GM19193 (cell line): ENCODE measurements around the gene SGK1.

Source experiments
- POLR2A ChIP-seq: IDR thresholded peaks from 4 replicates; pipeline ENCODE4 v1.6.1; 2011; ENCODE audit not compliant: insufficient read depth, insufficient read length; ENCODE audit errors: extremely low read depth

The SGK1 gene

DNA sequence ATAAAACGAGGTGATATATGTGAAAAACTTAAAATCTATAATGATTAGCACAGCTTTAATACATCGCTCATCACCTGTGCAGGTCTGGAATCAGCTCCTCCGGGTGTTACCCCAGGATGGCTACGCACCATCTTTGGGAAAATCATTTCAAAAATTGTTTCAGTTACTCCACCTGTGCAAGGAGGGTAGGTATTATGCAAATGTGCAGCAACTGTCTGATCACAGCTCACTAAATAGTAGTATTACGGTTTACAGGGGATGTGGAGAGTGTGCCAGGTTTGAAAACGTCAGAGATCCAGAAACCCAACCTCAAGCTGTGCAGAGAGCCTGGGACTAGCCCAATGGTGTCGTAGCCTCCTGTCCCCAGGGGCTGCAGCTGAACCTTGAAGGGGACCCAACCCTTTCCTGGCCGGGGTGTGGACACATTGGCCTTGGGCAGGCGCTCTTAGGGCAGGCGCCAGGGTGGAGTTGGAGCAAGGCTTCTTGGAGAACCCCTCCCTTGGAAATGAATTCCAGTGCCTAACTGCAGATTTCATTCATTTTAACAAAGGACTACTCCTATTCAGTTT is 24.2 kb upstream of the SGK1 start:
- no peak for TF ChIP-seq POLR2A

DNA sequence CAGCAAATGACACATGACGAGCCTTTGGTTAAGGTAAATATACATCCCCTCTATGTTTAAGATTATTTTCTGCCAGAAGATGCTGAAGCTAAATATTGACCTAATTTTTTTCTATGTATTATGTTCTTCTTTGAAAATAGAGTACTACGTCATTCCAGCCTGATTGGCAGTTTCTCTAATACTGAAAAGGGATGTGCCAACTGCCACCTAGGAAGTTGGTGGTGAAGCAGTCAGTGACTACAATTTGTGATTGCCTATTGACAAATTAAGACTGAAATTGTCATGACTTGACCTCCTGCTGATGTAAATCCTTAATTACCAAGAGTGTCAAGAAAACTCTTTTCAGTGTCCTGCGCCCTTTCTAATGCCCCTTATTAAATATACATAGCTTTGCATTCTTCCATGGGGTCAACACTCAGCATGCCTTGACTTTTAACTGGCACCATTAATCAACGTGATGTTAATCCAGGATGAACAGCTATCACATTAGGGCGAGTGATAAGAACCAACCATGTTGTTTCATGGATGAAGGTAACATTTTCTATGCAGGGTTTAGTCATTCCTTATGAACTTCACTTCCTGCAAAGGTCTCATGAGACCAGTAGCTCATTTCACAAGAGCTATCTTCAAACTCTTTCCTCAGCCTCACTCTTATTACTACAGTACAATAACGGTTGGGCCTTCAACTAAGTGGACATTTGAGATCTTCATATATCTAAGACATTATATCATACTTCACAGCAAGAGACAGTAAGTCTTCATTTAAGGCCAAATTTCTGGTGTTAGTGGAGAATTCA is 22.5 kb upstream of the SGK1 start:
- TF ChIP-seq POLR2A = no peak

DNA sequence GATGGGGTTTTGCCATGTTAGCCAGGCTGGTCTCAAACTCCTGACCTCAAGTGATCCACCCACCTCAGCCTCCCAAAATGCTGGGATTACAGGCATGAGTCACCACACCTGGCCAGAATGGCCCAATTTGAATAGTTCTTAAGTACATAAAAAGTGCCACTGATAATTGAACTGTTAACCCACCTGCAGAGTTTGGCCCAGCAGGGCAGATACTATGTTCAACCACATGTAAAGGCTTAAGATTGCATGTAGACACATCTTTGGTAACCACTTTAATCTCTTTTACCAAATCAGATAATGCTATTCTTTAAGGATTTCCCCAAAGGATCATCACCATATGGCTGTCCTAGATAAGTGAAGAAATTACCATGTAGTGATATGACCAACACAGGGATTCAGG is 21.3 kb upstream of the SGK1 start:
- no peak for TF ChIP-seq POLR2A

DNA sequence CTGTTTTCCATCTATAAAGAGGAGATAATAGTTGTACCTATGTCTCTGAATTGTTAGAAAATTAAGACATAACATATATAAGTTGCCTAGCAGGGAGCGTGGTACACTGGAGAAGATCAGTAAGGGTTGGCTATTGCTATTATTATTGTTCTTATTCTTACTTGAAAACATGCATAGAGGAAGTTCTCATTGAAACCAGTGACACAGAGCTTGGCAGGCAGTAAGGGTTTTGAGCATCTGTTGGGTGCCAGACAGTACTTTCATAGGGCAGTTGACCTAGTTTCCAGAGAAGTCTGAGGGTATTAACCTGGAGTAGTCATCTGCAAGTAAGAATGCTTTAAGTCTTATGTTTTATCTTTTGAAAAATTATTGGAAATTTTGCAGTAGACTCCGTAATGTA is 13.3 kb upstream of the SGK1 start:
- TF ChIP-seq POLR2A = no peak

DNA sequence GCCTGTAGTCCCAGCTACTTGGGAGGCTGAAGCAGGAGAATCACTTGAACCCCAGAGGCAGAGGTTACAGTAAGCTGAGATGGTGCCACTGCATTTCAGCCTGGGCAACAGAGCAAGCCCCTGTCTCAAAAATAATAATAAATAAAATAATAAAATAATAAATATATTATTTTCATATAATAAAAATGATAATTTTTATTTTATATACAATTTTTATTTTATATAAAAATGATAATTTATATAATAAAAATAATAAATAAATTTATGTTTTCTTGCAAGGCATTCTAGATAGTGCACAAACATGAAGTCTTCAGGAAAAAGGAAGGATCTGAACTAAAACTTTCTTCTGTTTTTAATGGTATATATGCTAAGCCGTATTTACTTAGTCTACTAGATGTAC is 12.6 kb upstream of the SGK1 start:
- no peak for TF ChIP-seq POLR2A

DNA sequence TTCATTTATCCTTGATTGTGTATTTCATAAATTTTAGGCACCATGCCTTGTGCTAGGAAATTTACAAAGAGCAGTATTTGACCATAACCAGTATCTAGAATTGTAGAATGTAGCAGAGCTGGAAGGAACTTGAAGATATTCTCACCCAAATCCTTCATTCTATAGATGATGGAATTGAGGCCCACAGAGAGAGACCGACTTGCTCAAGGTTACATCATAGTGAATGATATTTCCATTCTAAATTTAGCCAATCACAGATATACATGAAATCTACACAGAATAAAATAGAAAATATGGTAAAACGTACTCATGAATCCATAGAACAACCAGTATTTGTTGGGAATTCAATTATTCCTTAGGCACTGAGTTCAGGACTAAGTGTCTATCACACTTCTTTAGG is 10.9 kb upstream of the SGK1 start:
- TF ChIP-seq POLR2A = no peak

DNA sequence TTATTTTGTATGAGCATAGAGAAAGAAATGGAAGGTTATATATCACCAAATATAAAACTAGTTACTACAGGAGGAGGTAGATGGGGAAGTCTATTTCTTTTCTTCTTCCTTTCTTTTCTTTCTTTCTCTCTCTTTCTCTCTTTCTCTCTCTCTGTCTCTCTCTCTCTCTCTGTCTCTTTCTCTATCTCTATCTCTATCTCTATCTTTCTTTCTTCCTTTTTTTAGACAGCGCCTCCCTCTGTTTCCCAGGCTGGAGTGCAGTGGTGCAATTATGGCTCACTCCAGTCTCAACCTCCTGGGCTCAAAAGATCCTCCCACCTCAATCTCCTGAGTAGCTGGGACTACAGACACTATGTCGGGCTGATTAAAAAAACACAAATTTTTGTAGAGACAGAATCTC is 10.2 kb upstream of the SGK1 start:
- TF ChIP-seq POLR2A = no peak

DNA sequence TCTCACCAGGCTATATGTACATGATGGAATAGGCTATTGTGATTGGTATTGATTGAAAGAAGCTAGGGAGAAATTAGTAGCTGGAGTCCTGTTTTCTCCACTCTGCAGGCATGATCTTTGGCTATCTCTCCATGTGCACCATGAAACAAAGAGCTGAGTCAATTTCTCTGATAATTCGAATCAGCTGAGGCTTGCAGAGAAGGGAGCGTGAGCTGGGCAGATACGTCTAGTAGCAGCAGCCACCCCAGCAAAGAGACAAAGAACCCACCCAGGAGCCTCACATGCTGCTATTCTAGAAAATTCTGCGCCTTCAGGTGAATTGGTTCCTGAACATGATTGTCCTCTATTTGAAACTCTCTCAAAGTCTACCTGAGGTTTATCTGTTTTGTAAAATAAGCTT is 6.9 kb upstream of the SGK1 start:
- no peak for TF ChIP-seq POLR2A

DNA sequence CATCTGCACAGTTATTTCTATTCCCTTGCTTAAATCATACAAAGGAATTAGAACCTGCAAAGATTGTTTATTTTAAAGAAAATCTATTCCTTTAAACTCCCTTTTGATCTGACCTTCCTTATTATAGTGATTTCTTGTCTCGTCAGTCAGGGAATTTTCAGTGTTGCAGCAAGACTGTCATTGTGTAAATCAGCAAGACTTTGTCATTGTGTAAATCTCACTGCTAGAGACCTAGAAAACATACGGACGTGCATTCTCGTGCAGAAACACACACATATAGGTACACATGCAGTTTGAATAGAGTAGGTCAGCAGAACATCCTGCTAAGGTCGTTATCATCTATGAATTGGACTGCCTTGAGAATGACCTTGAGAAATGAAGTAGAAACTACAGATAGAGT is 6.2 kb upstream of the SGK1 start:
- no peak for TF ChIP-seq POLR2A

DNA sequence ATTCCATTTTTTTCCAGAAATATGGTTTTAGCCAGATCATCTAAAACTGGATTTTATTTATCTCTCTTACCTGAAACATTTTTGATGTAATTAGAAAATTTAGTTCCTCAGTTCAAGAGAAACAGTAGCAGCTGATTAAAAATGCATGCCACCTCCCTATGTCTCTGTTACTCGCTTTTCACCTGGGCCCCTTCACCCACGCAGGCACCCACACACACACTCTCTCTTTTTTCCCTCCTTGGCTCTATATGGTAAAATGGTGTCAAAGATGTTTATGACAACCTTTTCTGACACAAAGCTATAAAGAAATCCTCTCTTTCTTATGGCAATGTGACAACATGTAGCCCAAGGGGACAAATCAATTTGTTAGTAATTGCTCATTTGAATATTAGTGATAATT is 5.8 kb upstream of the SGK1 start:
- no peak for TF ChIP-seq POLR2A

DNA sequence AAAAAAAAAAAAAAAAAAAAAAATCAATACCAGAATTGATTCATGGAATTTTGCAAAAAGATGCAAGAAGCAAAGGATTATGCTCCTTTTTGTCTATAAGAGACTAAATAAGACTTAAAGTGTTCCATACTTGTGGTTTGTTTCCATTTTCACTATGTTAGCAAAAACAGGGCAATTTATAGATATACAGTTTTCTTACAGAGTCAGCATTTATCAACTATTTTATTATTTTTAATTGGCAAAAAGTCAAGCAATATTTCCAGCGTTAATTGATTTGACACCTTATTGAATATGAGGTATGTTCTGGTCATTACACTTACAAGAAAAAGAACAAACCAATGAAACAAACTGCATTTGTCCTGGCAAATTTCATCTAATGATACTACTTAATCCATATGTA is 5.4 kb upstream of the SGK1 start:
- TF ChIP-seq POLR2A = no peak

DNA sequence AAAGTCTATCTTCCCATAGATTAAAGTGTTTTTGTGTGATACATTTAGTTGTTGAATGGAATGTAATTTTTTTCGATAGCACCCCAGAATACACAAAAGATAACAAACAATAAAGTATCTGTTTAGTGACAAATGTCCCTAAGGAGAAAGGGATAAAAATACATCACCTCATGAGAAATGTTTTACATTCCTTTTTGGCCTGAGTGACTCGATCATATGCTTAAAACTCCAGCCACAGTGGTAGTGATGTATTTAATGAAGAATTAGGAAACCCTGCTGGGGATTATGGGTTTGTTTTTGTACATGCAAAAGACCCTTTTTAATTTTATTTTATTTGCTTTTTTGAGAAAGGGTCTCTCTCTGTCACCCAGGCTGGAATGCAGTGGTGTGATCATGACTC is 4.3 kb upstream of the SGK1 start:
- TF ChIP-seq POLR2A = no peak

DNA sequence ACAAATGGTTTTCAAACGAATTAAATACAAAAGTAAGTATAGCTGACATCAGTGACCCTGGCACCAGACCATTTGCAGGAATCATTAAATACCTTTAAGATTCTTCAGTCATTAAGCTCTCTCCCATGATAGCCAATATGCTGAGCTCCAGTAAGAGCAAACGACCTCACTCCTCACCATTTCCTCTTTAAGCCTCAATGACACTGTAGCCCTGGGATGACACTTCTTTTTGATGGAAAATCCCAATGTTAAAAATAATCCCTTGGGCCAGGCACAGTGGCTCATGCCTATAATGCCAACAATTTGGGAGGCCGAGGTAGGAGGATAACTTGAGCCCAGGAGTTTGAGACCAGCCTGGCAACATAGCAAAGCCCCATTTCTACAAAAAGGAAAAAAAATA is 3.3 kb upstream of the SGK1 start:
- TF ChIP-seq POLR2A = no peak

DNA sequence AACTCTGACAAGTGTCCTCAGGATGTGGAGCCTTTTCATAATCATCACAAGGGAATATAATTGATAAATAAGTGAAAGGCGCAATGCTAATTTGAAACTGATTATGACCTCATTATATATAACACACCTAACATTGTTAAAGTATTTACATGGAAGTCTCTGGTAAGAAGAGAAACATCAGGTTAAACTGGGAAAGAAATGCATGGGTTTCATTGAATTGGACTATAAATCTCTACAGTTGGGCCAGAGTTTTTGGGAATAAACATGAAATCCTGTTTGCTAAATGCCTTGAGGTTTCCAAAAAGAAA is 1.0 kb upstream of the SGK1 start:
- TF ChIP-seq POLR2A = no peak

DNA sequence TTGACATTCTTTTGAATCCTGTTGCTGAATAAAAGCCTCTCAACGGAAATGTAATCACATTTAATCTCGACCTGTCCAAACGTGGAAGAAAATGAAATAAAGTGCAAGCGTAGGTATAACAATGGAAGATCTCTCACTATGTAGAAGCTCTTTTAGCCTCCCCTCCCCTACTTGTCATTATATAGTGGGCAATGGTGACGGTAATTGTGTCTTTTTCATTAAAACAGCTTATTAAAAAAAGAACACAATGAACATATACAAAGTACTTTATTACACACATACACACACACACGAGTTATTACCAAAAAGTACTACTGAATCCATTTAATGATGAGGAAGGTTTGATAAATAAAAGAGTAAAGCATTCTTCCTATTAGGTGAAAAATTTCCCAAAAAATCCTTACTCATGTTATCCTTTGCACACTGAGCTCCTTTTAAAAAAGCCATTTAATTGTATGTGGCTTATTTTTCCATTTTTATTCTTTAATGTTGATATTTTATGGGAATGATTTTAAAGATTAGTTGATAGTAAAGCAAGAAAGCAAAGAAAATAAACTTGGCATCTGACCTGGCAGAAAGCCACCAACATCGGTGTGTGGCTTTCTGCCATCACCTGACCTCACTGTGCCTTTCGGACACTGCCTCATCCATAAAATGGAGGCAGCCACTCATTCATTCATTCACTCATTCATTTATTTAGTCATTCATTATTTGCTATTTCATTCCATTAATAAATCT is 493 bp upstream of the SGK1 start:
- TF ChIP-seq POLR2A = no peak

DNA sequence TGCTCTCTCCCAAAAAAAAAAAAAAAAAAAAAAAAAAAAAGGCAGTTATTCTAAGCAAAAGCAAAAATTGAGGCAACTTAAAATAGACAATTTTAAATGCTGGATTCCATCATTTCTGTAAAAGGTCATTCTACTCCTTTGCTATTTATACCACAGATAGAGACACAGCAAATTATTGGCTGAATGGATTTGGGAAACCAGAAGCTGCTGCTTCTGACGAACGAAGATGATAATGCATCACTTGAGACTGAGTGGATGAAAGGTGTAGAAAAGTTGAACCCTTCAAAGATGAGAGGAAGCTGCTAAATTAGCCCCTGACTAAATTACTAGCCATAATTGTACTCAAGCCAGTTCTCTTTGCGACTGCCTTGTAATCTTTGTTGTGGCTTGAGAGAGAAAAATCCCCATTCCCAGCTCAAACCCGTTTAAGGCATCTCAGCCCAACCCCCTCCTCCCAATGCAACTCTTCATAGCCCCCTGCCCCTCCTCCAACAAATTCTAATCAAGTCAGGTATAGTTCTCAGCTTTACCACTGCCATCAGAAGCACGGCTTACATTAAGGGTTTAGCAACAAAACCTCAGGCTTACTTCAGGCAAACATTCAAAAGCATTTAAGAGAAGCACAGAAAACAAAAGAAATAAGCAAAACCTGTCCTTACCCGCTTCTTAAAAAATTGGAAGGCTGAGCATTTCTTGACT is 1.0 kb downstream of the SGK1 start:
- TF ChIP-seq POLR2A = no peak

DNA sequence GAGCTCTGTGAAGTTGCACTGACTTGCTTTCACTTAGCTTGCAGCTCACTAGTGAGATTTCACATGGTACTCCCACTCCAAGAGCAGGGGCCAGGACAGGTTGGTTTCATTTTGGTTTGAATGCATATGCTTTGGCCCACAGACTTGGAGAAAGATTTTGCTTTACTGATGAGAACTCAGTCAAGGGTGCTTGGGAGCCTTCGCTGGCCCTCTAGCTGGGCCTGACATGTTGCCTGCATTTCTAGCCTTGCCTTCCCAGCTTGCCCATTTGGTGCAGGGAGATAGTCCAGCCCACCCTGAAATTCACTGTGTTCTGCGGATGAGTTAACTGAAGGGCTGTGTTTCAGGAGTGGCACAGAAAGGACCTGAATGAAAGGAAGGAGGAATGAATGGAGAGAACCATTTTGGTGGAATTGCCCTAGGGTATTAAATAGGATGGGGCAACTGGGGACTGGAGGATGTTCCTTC is 1.9 kb downstream of the SGK1 start:
- no peak for TF ChIP-seq POLR2A

DNA sequence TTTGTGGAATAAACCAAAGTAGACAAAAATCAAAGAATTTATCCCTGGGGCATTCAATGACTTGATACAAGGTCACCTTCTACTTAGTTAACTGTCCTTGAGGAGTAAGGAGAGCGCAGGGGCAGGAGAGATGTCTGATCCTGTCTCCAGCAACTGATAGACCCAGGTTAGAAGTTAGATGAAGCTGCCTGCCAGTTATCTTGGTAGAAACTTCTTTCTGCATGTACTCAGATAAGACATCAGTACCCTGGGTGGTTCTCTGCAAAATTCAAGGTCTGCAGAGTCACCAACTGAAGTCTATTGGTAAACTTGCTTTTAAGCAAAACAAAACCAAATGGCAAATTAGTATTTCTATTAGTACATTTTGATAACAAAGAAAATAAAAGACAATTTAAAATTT is 2.7 kb downstream of the SGK1 start:
- no peak for TF ChIP-seq POLR2A
